HL-60/S4 treated with retinoic acid at 250 ng/mL for 4 days and 3 days (cell line): ENCODE data around the gene KCNJ10.

Source experiments
- in situ Hi-C: fragments of 300-500 bp; cut with MboI; formaldehyde crosslinking; loops from 2 replicates; pipeline ENCODE4 v1.7.0; 2022; ENCODE audit warnings: low sequenced_read_pairs

KCNJ10 gene

DNA sequence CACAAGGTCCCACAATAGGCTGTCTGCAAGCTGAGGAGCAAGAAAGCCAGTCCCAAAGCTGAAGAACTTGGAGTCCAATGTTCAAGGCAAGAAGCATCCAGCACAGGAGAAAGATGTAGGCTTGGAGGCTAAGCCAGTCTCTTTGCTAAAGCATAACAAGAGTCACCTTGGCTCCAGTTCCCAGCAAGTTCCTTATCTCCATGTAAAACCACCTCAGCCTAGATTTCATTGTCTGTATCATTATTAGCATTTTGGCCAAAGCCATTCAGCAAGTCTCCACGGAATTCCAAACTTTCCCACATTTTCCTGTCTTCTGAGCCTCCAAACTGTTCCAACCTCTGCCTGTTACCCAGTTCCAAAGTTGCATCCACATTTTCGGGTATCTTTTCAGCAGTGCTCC is 75.1 kb downstream of the KCNJ10 start:
- in situ Hi-C loops, result no loop called here

DNA sequence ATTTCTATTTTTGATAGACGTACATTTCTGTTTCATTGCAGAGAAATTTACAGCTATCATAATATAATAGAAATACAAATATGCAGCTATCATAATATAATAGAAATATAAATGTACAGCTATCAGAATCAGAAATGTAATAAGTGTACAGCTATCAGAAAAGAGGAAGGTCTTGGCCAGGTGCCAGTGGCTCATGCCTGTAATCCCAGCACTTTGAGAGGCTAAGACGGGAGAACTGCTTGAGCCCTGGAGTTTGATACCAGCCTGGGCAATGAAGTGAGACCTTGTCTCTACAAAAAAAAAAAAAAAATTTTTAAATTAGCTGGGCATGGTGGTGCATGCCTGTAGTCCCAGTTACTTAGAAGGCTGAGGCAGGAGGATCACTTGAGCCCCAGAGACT is 76.0 kb downstream of the KCNJ10 start:
- in situ Hi-C loops, result no loop called here

DNA sequence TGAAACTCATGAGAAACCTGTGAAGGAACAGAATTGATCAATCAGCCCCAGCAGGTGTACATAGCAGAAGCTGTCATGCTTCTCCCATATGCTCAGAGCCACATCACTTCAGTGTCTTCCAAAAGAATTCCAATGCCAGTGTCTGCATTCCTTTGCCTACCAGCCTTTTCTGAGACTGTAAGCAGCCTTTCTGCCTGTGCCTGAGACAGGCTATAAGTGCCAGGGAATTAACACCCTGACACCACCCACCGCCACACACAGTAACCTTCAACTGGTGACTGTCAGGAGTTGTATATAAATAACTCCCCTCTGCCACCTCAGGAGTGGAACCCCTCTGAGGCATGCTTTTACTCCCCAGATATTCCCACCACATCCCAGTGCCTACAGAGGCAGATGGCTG is 77.8 kb downstream of the KCNJ10 start:
- in situ Hi-C loops, result no loop called here

DNA sequence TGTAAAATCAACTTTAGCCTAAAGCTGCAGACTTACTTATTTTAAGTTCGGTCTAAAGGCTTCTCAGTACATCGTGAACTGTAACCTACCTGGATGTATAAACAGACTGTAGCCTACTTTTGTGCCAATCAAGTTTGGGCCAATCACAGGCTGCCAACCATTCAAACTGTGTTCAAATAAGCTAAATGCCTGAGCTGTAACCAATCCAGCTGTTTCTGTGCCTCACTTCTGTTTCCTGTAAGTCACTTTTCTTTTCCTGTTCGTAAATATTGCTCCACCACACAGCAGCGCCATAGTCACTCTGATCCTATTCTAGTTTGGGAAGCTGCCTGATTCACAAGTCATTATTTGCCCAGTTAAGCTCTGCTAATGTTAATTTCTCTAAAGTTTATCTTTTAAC is 78.4 kb downstream of the KCNJ10 start:
- in situ Hi-C loops, result no loop called here

DNA sequence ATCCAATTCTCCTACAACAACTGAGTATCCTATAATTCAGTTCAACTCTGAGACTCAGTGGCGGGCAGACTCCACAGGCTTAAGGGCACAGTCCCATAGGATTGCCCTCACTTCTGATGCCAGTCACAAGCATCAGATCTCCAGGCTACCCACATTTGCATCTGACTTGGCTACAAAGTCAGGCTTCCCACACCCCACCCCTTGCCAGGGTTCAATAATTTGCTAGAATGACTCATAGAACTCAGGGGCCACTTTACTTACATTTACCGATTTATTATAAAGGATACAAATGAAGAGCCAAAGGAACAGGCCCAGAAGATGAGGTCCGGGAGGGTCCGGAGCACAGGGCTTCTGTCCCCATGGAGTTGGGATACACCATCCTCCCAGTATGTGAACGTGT is 80.0 kb downstream of the KCNJ10 start:
- in situ Hi-C loops, result no loop called here

DNA sequence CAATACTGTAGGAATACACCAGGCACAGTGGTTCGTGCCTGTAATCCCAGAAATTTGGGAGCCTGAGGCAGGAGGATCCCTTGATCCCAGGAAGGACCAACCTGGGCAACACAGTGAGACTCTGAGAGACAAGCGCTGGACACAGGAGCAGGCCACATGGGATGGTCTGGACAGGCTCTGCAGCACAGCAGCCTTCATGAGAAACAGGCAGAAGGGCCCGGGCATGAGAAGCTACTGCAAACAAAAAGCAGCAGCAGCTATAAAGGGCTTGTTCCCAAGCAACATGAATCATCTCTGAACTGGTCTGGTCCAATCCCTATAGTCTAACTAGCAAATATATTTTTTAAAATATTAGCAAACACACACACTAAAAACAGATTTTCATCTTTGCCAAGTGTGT is 80.4 kb downstream of the KCNJ10 start:
- in situ Hi-C loops, result no loop called here

DNA sequence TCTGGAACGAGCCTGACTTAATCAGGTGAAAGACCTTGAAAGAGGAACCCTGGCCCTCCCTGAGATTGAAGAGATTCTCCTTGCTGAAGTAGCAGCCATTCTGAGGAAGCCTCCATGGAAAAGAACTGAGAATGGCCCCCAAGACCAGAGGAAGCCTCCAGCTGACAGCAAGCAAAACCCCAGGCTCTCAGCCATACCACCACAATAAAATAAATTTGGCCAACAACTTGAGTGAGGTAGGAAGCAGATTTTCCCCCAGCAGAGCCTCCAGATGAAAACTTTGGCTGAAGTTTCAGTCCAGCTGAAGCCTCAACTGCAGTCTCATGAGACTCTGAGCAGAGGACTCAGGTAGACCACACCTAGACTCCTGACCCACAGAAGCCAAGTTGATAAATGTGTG is 82.0 kb downstream of the KCNJ10 start:
- in situ Hi-C loops, result no loop called here

DNA sequence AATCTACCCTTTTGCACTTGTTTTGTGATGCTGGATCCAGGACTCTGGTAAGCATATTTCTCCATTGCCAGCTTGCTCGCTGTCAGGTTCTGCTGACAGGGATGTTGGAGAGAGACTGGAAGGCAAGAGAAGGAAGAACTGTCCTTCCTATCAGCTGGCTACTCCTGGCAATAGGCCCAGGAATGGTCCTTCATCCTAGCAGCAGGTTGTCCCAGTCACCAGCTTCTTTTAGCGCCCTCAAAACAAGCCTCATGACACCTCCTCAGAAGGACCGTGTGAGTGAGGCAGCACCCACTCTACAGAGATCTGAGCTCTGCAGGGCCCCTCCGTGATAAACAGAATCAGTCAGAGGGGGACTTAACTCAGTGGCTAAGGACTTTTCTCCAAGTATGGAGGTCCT is 82.8 kb downstream of the KCNJ10 start:
- in situ Hi-C loops, result no loop called here

DNA sequence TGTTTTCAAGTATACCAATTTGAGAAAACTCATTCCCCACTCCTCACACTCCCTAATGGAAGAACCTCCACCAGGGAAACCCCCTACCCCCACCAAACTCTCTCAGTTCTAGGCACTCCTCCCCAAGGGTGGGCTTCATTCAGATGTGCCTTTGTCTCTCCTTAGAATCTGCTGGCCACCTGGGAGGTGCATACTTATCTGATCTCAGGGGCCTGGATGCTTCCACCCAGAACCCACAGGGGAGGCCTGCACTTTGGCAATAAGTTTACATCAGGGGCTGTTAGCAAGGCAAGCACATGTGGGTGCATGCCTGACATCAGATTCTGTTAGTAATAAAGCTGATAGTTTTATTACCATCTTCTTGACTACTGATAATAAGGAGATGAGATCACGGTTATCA is 83.4 kb downstream of the KCNJ10 start:
- in situ Hi-C loops, result no loop called here

DNA sequence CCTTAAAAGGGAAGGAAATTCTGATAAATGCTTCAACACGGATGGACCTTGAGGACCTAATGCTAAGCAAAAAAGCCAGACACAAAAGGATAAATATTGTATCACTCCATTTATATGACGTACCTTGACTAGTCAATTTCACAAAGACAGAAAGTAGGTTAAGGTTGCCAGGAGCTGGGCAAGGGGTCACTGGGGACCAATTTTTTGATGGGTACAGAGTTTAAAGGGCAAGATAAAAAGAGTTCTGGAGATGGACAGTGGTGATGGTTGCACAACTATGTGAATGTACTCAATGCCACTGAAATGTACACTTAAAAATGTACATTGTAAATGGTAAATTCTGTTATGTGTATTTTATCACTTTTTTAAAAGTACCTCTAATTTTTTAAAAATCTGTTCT is 83.9 kb downstream of the KCNJ10 start:
- in situ Hi-C loops, result no loop called here

DNA sequence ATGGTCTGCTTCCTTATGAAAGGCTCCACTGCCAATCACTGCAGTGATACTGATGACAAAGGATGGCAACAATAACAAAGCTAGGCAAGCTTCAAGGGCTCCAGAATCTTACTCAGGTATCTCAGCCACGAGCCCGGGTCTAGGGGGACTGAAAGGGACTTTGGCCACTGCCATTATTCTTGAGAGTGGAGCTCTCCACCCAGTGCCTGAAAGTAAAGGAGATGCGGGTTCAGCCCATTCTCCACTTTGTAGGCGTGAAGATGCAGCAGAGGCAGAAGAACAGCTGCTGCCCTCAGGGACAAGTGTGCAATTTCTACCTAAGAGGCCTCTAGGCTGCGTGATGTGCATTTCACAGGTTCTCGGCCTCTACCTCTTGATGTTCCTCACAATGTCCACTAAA is 84.5 kb downstream of the KCNJ10 start:
- in situ Hi-C loops, result no loop called here

DNA sequence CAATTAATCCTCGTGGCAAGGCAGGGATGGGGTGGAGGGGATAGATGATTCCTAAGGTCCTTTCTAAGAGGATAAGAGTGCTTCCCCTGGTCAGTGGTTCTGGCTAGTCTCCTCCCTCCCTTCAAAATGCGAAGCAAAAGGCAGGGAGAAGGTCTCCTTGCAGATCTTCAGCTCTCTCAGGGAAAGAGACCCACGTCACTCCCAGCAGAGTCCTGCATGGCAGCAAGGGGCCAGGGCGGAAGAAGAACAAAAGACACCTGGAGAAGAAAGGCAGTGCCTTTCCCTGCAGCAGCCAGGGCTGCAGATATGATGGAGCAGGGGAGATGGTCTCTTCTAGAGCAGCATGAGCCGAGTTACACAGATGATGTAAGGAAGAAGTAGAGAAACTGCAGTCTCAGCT is 86.3 kb downstream of the KCNJ10 start:
- in situ Hi-C loops, result no loop called here

DNA sequence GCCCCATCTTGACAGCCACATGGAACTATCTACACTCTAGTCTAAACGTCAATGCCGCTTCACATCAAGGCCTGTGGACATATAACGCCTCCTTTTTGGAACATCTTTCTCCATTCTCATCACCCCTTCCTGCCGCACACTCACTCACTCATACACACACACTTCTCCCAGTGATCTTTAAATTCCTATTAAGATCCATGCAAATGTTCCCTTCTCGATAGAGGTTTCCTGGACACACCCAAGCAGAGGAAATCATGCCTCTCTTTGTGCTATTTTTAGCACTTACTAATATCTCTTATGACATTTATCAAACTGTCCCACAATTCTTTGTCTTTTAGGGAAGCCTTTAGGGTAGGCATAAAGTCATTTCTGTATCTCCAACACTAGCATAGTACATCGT is 87.7 kb downstream of the KCNJ10 start:
- in situ Hi-C loops, result no loop called here

DNA sequence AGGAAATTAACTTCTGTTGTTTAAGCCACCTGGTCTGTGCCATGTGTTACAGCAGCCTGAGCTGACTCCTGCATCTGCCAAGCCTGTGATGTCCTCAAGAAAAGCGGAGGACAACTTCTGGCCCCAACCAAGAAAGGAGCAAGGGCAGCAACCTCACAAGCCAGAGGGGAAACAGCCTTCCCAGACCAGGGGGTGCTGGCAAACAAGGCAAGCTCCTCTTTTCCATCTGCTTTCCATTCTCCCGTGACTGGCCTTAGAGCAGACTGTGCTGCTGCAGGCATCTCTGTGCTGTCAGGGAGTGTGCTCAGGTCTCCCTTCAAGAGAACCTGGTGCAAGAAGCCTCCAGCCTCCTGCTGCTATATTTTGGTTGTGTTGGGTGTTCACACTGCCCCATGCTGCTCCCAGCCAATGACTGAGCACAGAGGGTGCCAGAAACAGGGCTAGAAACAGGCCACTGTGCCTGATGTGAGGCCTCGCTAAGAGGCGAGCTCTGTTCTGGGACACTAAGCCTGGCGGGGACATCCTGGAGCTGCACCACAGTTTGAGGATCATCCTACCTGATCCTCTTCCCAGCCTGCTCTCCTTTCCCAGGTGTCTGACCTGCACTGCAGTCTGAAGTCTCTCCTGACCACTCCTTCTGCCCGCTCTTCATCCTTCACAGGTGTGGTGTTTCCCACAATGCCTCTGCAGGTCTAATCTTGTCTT is 88.5 kb downstream of the KCNJ10 start:
- in situ Hi-C loops, result no loop called here

DNA sequence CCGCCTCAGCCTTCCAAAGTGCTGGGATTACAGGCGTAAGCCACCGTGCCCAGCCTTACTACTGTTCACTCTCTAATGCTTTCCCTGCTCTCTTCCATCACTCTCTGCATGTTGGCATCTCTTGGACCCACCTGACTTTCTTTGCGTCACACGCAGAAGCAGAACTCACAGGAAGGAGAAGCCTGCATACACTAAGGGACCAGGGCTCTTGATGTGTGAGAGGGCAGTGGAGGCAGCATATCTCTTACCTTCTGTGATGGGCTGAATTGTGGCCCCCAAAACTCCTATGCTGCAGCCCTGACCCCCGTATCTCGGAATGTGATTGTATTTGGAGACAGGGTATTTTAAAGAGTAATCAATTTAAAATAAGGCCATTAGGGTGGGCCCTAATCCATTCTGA is 89.2 kb downstream of the KCNJ10 start:
- in situ Hi-C loops, result no loop called here

DNA sequence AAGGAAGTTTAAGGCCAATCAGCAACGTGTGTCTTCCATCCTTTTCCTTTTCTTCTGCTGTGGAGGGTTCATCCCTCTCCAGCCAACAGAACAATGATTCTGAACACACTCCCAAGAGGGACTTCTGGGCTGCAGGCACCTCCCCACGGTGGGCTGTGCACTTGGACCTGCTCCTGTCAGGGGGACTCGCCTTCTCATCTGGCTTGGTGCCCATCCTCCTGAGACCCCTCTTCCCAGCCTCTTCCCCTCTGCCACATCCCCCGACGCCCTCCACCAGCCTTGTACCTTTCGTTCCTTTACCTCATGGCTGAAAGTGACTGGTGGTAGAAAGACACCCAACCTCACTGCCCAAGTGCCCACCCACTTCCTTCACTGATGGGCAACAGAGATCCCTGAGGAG is 89.9 kb downstream of the KCNJ10 start:
- in situ Hi-C loops, result no loop called here

DNA sequence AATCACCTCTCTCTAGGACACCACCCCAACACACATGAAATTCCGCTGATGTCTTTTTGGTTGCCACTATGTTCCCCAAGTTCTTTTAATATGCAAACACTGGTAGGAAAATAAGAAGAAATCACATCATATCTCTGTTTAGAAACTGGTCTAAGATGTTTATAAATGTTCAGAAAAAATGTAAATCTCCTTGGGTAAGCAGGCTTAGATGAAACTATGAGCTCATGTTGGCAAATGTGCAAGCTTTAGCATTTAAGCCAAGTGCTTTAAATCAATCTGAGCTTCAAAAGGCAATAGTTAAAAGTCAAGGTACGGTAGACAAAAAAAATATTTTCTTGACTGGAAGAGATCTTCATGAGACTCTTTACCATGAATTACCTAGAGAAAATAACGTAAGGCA is 90.7 kb downstream of the KCNJ10 start:
- in situ Hi-C loops, result no loop called here

DNA sequence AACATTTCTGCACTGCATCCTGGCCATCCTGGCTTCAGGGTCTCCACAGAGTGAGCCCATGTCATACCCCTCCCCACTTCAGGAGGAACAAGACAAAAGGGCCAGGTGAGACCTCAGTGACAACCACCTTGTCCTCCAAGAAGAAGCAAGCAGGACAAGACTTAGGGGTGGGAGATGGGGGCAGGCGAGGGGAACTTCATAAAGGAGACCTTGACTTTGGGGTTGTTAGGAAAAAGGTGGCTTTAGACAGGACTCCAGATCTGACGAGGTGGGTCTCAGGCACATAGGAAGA is 91.9 kb downstream of the KCNJ10 start:
- in situ Hi-C loops, result no loop called here

DNA sequence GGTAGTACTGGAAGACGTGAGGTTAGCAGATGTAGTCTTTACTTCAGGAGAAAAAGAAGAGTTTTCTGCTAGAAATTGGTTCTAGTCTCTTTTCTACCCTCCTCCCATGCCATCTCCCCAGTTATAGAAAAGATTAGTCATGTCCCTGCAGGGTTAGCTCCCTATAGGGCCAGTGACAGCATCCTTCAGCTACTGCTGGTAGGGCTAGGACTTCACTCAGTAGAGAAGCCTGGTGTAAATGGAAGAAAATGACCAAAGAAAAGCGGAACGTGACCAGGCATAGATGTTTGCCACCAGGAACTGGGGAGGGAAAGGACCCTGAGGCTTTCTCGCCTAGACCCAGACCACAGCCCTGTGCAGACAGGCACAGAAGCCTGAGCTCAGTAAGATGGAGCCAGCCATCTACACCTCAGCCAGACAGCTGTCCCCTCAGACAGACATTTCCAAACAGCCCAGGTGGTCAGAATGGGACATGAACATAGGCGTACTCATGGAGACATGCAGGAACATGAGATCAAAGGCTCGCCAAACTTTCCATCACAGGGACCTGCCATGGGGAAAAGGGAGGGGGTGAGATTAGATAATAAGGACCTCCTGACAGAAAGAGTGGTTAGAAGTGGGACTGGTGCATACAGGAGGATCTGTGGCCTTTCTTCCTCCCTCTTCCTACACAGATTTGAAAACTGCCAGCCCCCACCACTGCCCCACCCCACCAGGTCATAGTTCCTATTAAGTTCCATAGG is 92.4 kb downstream of the KCNJ10 start:
- in situ Hi-C loops, result no loop called here

DNA sequence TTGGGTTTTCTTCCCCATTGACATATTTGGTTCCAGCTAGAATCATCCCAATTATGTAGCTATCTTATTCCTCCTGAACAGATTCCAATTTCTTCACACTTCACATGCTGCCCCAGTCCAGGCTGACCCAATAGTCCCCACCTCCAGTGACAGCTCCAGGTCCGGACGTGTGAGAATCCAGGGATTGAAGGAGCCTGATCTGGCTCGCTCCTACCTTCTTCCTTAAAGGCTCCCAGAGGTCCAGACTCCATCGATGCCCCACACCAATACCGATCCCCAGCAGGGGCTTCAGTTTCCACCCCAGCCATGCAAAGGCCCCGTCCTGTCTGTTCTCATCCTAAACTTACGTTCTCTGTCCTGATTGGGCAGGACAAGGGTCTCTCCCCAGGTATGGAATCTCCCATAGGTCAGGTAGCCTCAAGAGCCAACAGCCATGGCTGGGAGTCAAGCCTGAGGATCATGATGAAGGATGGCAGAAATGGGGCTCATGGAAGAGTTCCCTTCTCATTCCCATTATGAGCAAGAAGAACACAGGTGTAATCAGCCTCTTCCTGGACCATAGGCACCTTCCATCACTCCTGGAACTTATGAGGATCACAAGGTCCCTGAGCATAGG is 95.5 kb downstream of the KCNJ10 start:
- in situ Hi-C loops, result no loop called here

DNA sequence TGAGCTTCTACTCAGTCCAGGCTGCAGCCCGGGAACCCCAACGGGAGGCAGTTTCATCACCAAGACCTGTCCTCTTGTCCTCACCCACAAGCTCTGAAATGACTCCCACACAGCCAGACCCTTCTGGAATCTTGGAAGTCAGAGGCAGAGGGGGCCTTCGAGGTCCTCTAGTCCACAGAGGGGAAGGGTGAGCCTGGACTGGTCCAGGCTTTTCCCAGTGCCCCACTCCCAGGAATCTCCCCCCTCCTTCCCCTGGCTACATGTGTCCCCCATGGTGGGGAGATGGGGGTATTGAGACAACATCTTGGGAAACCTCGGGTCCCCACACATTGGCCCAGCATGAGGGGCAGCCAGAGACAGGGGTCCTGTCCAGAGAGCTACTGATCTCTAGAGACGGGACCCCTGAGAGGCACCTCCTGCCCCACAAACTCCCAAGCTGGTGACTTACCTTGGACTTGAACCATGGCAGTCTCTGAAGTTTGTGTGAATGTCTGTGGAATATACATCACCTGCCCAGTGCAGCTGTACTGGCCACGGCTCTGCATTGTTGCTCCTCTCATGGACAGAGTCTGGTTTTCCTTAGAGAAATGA is 96.5 kb downstream of the KCNJ10 start:
- in situ Hi-C loops, result no loop called here
